Neural progenitor cell (in vitro differentiated cells): ENCODE data around the gene PAX5.

Source experiments
- EZH2 ChIP-seq: fragments of 200-600 bp; sonication (generic); IDR thresholded peaks from 2 replicates; pipeline ENCODE4 v1.6.1; 2017; ENCODE audit warnings: antibody characterized with exemption, mild to moderate bottlenecking, moderate library complexity
- TF ChIP-seq, protein P1 (sequence below): fragments of 200-600 bp; sonication (generic); IDR thresholded peaks from 2 replicates; pipeline ENCODE4 v1.5.1; 2017; ENCODE audit warnings: antibody characterized with exemption, mild to moderate bottlenecking

DNA sequence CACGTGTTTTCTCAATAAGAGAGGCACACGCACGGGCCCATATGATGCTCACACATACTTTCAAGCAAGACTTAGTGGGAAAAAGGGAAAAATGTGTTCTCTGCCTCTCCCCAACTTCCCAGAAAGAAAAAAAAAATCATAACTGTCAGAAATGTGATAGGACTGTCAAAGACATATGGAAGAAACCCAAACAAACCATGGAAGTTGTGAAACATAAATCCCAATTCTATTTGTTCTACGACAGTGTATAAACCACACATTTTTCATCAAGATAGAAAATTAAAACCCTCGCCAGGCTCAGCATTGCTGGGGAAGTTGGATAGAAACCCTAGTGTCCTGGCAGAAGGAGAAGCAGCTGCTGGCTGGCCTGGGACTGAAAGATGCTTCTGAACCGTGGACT is 211.9 kb downstream of the PAX5 start:
- TF ChIP-seq, protein P1, sequence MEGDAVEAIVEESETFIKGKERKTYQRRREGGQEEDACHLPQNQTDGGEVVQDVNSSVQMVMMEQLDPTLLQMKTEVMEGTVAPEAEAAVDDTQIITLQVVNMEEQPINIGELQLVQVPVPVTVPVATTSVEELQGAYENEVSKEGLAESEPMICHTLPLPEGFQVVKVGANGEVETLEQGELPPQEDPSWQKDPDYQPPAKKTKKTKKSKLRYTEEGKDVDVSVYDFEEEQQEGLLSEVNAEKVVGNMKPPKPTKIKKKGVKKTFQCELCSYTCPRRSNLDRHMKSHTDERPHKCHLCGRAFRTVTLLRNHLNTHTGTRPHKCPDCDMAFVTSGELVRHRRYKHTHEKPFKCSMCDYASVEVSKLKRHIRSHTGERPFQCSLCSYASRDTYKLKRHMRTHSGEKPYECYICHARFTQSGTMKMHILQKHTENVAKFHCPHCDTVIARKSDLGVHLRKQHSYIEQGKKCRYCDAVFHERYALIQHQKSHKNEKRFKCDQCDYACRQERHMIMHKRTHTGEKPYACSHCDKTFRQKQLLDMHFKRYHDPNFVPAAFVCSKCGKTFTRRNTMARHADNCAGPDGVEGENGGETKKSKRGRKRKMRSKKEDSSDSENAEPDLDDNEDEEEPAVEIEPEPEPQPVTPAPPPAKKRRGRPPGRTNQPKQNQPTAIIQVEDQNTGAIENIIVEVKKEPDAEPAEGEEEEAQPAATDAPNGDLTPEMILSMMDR: no peak
- no peak for TF ChIP-seq EZH2
